Fibroblast of mammary gland (primary cell): ENCODE results near the gene INPP5A.

Experiments
- DNase-seq: peaks from one replicate; pipeline ENCODE4 v3.0.0-alpha.2; 2010; ENCODE audit warnings: low read depth
- H3K4me3 ChIP-seq: 2 replicates; pipeline ENCODE4 v1.5.1; 2011; ENCODE audit warnings: low read depth, mild to moderate bottlenecking, low read length, moderate library complexity; ENCODE audit not compliant: control insufficient read depth
- CTCF ChIP-seq: conservative IDR thresholded peaks from 2 replicates; pipeline ENCODE4 v1.5.1; 2011; ENCODE audit warnings: low read depth, low read length, inconsistent platforms; ENCODE audit not compliant: control insufficient read depth, insufficient read depth

INPP5A gene

GRCh38 chr10:132804287-132804686 lies 266.7 kb downstream of the INPP5A start:
- no peak overlapping the region for H3K4me3 ChIP-seq
- no peak for DNase-seq
- TF ChIP-seq CTCF, result no peak

- no peak for TF ChIP-seq CTCF
- no peak overlapping the region for H3K4me3 ChIP-seq
- DNase-seq, result no peak
Measured at GRCh38 chr10:132804785-132805426, 267.3 kb downstream of the INPP5A start.

- no peak overlapping the region for H3K4me3 ChIP-seq
- no peak for DNase-seq
- TF ChIP-seq CTCF, result no peak
Measured at GRCh38 chr10:132805599-132805998, 268.0 kb downstream of the INPP5A start.

GRCh38 chr10:132806110-132806509 lies 268.5 kb downstream of the INPP5A start:
- TF ChIP-seq CTCF, result no peak
- H3K4me3 ChIP-seq, result no peak overlapping the region
- no peak for DNase-seq

- H3K4me3 ChIP-seq, result no peak overlapping the region
- DNase-seq, result no peak
- TF ChIP-seq CTCF, result no peak
Measured at GRCh38 chr10:132806561-132807003, 269.0 kb downstream of the INPP5A start.

- no peak overlapping the region for H3K4me3 ChIP-seq
- no peak for TF ChIP-seq CTCF
- DNase-seq, result no peak
Measured at GRCh38 chr10:132807621-132808049, 270.0 kb downstream of the INPP5A start.
